Hematopoietic multipotent progenitor cell treated with erythropoietin and hydrocortisone succinate and interleukin-3 and kit ligand, for 8 days (in vitro differentiated cells): Measurements from ENCODE around the gene TSPAN9.

Experiments
- DNase-seq: peaks from one replicate; pipeline ENCODE4 v3.0.0-alpha.2; 2015

Gene TSPAN9

DNA sequence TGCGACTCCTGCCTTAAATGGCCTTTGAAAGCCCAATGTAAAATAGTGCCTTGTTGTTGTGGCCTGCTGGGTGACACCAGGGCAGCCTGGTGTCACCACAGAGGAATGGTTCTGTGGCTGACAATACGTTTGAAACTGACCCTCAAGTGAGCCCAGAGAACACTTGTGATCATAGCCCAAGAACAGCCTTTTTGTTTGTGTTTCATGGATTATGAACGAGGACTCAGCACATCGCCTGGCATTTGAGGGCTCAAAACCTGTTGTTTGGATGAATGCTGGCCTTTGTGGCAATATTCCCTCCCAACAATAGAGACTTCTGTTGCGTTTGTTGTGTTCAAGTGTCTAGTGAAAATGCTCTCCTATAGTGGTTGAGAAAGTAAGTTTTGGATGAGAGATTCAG lies 48.5 kb downstream of the TSPAN9 start:
- DNase-seq, result no peak

DNA sequence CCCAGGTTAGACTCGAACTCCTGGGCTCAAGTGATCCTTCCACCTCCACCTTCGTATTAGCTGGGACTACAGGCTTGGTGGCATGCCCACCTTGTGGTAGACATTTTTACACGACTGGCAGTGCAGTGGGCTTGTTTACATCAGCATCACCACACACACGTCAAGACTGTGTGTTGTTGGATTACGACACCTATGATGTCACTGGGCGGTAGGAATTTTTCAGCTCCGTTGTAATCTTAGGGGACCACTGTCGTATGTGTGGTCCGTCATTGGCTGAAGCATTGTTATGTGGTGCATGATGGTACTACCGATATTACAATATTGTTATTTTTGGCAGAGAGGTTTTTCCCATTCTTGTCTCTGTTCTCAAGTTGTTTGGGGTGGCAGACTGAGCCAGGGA lies 50.7 kb downstream of the TSPAN9 start:
- no peak for DNase-seq

DNA sequence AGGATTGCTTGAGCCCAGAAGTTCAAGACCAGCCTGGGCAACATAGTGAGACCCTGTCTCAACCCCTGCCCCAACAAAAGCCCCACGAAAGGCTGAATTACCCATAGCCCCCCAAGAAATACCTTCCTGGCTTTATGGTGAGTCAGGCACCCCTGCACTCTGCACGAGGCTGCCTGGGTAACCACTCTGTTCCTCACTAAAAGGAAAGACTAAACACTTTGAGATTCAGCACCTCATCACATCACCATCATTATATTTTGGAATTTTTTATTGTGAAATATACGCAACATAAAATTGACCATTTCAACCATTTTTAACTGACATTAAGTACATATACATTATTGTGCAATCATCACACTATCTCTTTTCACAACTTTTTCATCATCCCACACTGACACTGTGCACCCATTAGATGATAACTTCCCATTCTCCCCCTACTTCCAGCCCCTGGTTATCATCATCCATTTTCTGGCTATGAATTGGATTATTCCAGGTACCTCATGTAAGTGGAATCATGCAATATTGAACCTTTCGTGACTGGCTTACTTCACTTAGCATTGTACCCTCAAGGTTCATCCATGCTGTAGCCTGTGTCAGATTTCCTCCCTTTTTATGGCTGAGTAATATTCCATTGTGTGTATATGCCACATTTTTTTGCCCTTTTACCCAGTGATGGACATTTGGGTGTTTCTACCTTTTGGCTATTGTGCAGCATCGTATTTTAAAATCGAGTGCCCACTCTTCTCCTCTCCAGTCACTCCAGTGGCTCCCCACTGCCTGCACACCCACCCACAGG lies 51.5 kb downstream of the TSPAN9 start:
- no peak for DNase-seq

DNA sequence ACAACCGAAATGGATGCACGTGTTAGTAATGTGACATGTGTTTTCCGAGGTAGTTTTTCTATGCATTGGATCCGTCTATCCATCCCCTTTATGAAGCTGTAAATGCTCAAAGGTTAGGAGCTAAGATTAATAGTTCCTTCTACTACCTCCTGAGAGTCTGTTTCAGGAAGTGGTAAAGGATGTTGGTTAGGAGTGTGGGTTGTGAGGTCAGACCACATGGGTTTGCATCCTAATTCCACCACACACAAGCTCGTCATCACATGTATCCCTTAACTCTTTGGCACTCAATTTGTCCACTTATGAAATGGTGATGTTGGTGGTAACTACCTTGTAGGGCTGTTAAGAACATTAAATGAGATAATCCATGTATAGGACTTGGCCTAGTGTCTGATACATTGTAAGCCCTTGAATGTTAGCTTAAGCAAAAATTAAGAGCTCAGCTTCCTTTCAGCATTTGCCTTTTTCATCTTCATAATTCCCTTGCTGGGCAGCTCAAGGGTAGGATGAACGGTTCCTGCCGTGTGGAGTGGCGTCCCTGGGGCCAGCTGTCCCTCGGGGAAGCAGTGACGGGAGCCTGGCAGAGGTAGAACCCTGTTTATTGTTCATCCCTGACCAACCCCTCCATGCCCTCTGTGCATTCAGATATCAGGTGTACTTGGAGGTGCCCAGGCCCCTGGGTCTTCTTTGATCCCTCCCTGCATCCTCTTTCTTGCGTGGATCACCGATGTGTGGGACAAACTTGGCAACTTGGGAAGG lies 52.3 kb downstream of the TSPAN9 start:
- DNase-seq, result peak; percentile 2

DNA sequence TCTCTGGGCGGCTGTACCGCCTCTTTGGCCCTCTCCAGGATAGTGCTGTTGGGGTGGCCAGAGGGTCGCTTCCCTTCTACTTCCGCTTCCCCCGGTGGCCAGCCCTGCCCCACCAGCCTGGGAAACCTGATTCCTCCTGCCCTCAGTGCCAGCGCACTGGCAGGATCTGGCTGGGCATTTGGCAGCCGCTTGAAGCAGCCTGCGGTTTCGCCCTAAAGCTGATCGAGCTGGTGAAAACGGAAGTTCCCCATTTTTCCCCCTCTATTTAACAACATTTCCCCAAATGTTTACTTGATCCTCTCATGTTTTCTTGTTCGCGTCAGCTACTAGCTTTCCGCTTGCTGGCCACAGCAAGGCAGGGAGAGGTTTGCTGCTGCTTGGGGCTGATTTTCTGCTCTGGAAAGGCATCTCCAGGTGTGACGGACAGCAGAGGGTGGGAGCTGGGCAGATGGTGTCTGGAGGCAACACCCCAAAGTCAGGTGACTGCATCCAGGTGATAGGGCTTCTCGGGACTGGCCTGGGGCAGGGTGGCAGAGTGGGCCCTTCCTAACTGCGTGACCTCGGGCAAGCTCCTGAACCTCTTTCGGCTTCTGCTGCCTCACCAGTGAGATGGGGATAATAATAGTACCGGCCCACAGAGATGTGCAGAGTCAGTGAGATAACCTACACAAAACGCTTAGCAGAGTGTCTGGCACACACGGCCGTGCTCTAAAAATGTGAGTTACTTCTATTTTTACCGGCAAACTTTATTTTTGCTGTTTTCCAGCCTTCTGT lies 53.1 kb downstream of the TSPAN9 start:
- DNase-seq, result peak; percentile 5

DNA sequence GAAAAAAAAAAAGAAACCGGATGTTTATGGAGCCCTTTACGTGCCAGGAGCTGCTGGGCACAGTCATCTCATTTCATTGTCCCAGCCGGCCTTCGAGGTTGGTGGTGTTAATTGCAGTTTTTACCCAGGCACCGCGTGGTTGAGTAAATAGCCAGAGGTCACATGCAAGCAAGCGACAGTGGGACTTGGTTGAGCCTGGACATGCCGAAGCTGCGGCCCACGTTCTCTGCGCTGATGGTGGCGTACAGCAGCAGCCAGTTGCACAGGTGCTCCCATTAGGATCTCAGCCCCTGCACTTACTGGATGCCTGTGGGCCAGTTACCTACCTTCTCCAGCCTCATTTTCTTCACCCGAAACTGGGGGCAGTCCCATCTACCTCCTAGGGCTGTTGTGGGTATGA lies 54.0 kb downstream of the TSPAN9 start:
- DNase-seq, result no peak

DNA sequence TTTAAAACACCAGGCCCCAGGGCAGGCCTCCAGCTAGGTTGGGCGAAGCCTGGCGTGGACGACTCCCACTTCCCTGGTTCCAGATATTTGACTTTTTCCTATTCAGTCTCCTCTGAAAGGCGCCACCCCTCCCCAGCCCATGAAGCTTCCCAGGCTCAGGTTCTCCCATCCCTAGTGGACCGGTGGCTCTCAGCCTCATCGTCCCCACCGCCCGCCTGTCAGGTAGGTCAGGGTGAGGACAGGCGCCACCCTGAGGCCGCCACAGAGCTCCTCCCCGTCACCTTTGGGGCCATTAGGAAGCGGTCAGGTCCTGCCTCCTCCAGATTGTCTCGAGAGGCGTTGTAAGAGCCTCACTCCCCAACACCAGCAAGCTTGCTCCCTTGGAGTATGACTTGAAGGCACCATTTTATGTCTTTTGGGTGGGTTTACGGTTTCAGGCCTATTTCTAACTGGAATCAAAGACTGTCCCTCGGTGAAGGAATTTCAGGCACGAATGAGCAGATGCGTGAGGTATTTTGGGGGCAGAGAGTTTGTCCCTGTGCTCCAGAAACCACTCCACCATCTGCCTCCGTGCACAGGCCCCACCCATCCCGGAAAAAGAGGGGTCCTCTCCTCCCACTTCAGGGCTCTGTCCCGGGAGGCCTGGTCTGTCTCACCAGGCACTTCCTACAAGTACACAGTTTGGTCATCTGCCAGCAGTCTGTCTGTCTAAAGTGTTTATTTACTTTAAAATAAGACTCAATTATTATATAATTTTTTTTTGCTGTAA lies 55.6 kb downstream of the TSPAN9 start:
- no peak for DNase-seq

DNA sequence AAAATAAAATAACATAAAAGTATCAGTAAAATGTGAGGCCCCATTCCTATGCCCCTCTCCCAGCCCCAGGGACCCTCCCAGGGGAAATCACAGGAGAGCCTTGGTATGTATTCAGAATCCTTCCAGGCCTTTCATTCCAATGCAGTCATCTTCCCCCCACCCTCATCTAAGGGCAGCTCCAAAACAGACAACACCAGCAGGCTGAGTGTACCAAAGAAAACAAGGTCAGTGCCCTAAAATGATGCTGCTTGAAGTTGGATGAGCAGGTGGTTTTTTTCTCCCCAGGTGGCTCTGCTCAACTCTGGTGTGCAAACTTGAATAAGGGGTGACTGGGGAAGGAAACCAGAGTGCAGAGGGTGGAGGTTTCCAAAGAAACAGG lies 56.2 kb downstream of the TSPAN9 start:
- no peak for DNase-seq

DNA sequence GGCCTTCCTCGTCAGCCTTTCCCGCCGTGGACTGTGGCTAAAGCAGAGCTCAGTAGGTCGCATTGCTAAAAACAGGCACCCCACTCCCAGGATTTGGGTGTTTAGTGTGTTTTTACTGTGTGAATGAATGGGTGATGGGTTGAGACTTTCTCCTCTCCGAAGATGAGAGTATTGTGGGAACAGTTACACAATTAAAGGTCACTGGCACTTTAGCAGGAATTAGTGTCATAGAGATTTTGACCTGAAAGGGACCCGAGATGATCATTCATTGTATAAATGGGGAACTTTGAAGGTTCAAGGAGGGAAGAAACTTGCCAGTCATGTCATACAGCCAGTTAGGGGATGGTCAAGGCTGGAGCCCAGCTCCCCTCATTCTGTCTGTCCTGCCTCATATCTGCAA lies 56.9 kb downstream of the TSPAN9 start:
- DNase-seq, result no peak

DNA sequence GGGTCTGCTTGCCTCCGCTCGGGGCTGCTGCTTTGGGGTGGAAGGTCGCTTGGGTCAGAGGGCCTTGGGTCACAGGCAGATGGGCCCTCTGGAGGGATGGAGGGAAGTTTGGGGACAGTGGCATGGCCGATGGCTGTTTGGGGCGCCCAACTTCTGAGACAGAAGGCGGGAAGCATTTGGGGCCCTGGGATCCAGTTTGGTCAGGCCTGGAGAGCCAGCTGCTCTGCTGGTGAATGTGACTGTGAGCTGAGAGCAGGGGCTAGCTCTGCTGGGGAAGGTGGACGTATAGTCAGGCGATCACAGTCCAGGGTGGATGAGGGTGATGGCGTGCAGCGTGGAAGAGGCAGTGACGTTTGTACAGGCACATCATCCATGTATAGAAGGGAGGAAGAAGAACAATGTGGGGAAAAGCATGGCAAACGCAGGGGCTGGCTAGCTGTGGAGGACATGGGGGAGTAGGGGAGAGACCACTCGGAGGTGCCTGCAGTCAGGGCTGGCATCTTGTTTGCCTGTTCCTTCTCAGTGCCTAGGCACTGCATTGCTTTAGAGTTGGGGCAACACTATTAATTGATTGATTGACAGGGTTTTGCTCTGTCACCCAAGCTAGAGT lies 57.5 kb downstream of the TSPAN9 start:
- no peak for DNase-seq

DNA sequence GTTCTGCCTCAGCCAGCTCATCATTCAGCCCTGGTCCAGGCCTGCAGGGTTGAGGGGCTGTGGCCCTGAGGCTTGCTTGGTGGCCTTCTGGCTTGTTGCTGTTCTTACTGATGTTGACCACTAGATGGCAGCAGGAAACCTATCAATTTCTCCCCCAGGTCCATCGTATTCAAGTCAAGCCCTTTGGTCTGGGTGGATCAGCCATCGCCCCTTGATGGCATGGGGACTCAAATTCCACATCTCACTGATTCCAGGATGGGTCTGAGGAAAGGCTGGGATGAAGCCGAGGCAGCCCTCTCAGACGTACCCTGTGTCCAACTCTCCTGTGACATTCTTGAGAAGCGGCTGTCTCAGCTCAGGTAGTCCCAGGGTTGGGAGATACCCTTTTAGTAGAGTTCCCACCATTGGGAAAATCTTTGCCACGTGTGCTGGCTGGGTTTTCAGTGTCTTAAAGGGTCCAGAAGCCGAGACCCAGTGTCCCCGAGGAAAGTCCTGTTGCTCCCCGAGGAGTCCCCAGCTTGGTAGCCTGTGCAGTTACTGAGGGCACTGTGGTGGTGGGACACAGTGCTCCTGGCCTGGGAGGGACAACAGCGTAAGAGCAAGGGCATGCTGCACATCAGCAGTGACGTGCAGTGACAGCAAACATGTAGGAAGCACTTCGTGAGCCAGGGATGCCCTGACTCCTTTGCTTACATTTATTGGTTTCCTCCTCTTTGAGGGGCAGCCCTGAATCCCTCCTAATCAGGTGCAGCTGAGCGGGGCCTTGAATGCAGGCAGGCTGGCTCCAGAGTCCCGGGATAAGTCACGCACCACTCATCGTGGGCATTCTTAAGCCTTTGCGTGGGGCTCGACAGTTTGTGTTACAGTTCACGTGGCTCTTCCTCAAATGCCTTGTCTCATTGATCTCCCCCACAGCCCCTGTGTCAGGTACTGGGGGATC lies 58.6 kb downstream of the TSPAN9 start:
- DNase-seq, result peak; percentile 74

DNA sequence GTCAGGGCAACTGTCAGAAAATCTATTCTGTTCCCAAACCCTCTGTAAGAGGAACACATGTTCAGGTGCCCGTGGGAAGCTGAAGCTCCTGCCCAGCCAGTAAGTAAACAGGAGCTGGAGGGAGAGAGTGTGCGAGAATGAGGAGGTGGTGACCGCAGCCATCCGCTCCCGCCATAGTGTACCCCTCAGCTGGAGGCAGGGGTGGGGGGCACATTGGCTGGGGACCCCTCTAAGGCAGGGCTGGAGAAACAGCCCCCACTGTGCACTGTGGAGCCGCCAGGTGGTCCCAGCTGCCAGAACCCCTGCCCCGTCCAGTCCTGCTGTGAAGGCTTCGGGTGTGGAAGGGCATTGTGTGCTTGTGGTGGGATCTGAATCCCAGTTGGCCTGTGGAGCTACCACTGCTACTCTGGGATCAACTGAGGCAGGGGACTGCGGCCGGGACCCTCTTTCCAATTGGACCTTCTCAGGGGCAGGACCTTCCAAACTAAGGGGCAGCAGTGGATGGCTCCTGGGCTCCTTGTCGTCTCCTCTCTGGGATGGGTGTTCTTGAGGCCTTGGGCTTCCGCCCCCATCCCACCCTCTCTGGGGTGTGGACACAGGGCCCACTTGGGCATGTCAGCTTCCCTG lies 59.6 kb downstream of the TSPAN9 start:
- DNase-seq, result no peak

DNA sequence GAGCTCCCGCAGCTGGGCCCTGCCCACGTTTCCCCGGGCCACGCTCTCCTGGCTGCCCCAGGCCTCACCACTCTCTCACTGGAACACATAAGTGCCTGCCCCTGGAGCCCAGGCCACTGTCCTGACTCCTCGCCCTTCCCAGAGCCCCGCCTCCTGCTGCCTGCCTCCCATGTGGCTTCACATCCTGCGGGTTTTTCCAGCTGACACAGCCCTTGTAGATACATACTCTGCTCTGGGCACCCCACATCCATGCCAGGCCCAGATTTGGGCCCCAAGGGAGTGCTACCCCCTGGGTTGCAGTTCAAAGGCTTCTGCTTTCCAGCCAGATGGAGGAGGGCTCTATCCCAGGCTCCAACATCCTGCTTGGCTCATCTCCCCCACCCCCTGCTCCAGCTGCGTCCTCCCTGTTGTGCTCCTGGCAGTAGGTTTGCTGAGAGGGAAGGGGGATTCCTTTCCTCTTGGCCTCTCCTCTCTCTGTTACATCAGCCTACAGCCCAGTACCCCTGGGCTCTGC lies 60.1 kb downstream of the TSPAN9 start:
- no peak for DNase-seq

DNA sequence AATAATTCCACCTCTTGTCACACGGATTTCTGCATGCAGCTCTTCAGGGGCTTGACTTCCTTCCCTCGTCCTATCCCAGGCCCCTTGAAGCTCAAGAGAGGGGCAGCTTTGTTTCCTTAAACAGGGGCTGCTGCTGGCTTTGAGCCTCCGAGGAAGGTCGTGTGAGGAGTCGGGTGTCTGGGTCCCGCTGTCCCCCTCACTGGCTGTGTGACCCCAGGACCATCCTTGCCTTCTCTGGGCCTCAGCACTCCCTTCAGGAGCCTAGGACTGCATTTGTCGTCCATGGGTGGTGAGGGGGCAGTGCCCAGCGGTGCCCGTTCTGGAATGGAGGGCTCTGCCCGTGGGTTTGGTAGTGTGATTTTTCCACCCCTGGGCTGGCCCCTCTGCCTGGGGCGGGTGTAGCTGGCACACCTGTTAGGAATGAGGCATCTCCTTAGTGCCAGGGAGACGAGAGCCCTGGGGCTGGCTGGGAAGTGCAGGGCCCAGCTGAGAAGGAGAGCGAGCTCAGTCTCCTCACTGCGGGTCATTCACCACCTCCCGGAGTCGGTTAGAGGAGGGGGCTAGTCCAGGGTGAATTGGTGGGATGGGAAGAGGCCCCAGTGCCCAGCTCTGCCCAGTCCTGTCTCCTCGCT lies 60.8 kb downstream of the TSPAN9 start:
- no peak for DNase-seq

DNA sequence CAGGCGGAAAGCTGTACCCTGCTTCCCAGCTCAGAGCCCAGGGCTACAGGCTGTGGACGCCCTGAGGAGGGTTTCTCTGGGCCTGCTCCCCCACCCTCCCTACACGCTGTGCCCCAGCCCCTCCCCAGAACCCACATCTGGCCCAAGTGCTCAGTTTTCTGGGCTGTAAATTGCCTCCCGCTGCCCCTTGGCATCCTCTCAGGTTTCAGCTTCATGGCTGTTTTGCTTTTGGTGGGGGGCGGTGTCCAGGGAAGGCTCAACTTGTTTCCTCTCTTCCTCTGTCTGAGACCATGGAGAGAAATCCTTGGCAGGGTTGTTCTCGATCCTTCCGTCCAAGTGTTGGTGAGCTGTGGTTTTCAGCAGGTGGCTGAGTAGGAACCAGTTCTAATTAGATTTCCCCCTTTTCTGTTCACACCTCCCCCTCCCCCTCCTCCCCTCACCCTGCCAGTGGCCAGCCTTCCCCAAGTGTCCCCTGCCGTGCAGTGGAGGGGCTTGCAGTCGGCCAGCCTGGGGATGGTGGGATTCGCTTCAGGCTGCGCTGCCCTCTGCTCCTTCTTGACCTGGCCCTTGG lies 61.8 kb downstream of the TSPAN9 start:
- no peak for DNase-seq

DNA sequence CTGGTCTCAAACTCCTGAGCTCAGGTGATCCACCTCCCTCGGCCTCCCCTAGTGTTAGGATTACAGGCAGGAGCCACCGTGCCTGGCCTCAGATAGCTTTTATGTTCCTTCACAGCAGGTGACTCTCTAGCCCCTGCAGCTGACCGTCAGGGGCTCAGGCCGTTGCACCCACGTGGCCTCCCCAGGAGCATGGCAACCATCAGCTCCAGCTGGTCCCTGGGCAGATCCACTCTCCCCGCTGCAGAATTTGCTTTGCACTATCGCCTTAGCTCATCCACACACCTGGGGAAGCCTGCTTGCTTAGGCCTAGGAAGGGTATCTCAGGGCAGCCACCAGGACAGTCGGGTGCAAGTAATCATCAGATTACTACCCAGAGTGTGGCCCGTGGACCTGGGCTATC lies 62.6 kb downstream of the TSPAN9 start:
- DNase-seq, result no peak

DNA sequence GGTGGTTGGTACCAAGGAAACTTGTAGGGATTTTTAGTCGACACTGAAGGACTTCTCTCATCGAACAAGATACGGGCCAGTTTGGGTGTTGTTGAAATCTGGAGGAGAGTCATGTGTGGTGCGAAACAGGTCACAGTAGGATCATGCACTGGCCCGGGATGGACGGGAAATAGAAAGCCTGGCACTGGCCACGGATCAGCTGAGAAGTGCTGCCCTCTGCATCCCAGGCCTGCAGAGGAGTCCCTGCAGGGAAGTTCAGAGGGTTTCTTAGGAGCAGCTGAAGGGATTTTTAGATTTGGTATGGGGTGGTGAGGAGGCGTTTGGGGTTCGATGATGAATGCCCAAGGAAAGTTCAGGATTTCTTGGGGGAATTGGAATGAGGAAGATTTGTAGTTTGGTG lies 63.1 kb downstream of the TSPAN9 start:
- no peak for DNase-seq

DNA sequence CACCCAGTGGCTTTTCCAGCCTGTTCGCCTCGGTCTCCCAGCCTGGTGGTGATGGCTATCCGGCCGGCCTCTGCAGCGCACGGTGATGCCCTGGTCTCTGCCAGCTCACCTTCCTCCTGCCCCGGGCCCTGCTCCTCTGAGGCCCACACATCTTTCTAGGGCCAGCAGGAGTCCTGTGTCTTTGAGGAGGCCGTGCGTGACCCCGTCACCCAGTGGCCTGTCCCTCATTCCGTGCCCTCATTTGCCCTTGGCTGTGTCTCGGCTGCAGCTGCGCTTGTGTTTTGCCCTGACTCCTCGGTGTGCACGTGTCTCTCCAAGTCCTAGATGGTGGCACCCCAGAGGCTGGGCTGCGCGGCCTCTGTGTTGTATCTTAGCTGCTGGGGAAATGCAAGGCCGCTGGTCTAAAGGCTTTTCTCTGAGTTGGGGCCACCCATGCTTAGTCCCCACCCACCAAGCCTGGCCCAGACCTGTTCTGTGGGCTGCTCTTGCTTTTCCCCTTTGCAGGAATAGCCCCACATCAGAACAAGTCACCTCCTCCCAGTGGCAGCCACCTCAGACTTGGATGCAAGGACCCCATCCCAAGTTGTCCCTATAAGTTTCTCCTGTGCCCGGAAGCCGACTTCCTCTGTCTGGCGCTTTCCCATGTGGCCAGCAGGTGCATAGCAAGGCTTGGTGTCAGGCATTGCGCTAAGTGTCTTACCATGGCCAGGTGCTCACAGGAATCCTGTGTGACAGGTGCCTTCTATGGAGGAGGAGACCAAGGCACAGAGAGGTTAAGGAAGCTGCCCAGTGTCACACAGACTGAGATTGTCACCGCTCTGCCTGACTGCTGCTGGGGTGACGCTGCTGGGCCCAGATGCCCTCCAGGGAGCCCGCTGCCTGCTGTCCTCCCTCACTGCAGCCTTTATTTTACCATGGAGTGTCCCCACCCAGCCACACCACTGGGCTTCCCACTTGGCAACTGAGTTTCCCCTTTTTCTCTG lies 64.5 kb downstream of the TSPAN9 start:
- DNase-seq, result no peak
